IMR-90 (cell line): ENCODE data around the gene ADD2. TPM values are rescaled to one million over a fixed set of nuclear protein-coding genes. Genes with fewer than 3 reads are reported as not detected.

Source experiments
- ATAC-seq: fragments of 200-7000 bp; cut with Tn5 transposase; 2 replicates; pipeline ENCODE4 v1.9.1; 2020; ENCODE audit warnings: low read depth, mild to moderate bottlenecking, moderate library complexity
- BruUV-seq: library from RNA; stranded (reverse); fragments of 400-500 nt; replicated peaks from 2 replicates; lab custom pipeline; 2021; lab: Mats Ljungman, UMichigan
- CTCF ChIA-PET: fragments of 300-600 bp; formaldehyde crosslinking; extraction: SDS; loops from one replicate; lab custom pipeline; 2021; ENCODE audit warnings: antibody characterized with exemption; lab: Yijun Ruan, JAX
- POLR2A ChIA-PET: fragments of 300-600 bp; sonication (Branson Sonifier 250); formaldehyde crosslinking; loops from one replicate; lab custom pipeline; 2022; ENCODE audit warnings: antibody characterized with exemption; ENCODE audit not compliant: unreplicated experiment; lab: Charles Lee
- DNase-seq: peaks from one replicate; pipeline ENCODE4 v3.0.0; 2013
- H2AFZ ChIP-seq: replicated peaks from 2 replicates; pipeline ENCODE3; 2013; ENCODE audit warnings: low read length, mild to moderate bottlenecking; ENCODE audit not compliant: poor library complexity
- H2AK5ac ChIP-seq: 2 replicates; pipeline ENCODE4 v1.6.1; 2013; ENCODE audit warnings: low read depth, low read length, inconsistent platforms
- H2AK9ac ChIP-seq: replicated peaks from 2 replicates; pipeline ENCODE3; 2013; ENCODE audit warnings: mild to moderate bottlenecking, low read depth, low read length, moderate library complexity; ENCODE audit not compliant: poor library complexity
- H2BK120ac ChIP-seq: 2 replicates; pipeline ENCODE4 v1.6.1; 2013; ENCODE audit warnings: low read depth, low read length, inconsistent platforms
- H2BK15ac ChIP-seq: 3 replicates; pipeline ENCODE4 v1.6.1; 2013; ENCODE audit warnings: low read depth, low read length, inconsistent platforms
- H2BK20ac ChIP-seq: 2 replicates; pipeline ENCODE4 v1.6.1; 2013; ENCODE audit warnings: low read depth, mild to moderate bottlenecking, inconsistent platforms, low read length, moderate library complexity
- H2BK5ac ChIP-seq: 2 replicates; pipeline ENCODE4 v1.6.1; 2013; ENCODE audit warnings: mild to moderate bottlenecking, low read depth, low read length, inconsistent platforms; ENCODE audit not compliant: poor library complexity, severe bottlenecking
- H3K14ac ChIP-seq: replicated peaks from 2 replicates; pipeline ENCODE4 v1.6.1; 2013; ENCODE audit warnings: low read depth, low read length, inconsistent platforms
- H3K18ac ChIP-seq: 2 replicates; pipeline ENCODE4 v1.6.1; 2013; ENCODE audit warnings: low read depth, low read length, control low read depth
- H3K23ac ChIP-seq: 2 replicates; pipeline ENCODE4 v1.6.1; 2013; ENCODE audit warnings: low read depth, low read length, inconsistent platforms
- H3K27ac ChIP-seq: 2 replicates; pipeline ENCODE4 v1.5.1; 2013; ENCODE audit warnings: mild to moderate bottlenecking, control low read depth, low read length; ENCODE audit not compliant: insufficient read depth
- H3K27me3 ChIP-seq: 2 replicates; pipeline ENCODE4 v1.6.1; 2013; ENCODE audit warnings: low read length; ENCODE audit not compliant: control insufficient read depth, insufficient read depth
- H3K36me3 ChIP-seq: 2 replicates; pipeline ENCODE4 v1.6.1; 2013; ENCODE audit warnings: low read length, mixed read lengths; ENCODE audit not compliant: control insufficient read depth, insufficient read depth
- H3K4ac ChIP-seq: 2 replicates; pipeline ENCODE4 v1.6.1; 2013; ENCODE audit warnings: low read depth, low read length, inconsistent platforms
- H3K4me1 ChIP-seq: 2 replicates; pipeline ENCODE4 v1.6.1; 2013; ENCODE audit warnings: low read length, mixed read lengths; ENCODE audit not compliant: control insufficient read depth, insufficient read depth
- H3K4me2 ChIP-seq: 2 replicates; pipeline ENCODE4 v1.6.1; 2013; ENCODE audit warnings: low read depth, mild to moderate bottlenecking, control low read depth, low read length, moderate library complexity
- H3K4me3 ChIP-seq: 2 replicates; pipeline ENCODE4 v1.5.1; 2013; ENCODE audit warnings: low read depth, mild to moderate bottlenecking, control low read depth, low read length, moderate library complexity; ENCODE audit not compliant: insufficient read depth
- H3K56ac ChIP-seq: 2 replicates; pipeline ENCODE4 v1.6.1; 2013; ENCODE audit warnings: low read length, inconsistent platforms; ENCODE audit not compliant: insufficient read depth; ENCODE audit errors: extremely low read depth
- H3K79me1 ChIP-seq, 2 experiments: 2 replicates each; pipeline ENCODE4 v1.6.1; 2013; ENCODE audit warnings: low read length in 2 of 2, inconsistent platforms in 1 of 2, low read depth in 1 of 2
- H3K9ac ChIP-seq: 2 replicates; pipeline ENCODE4 v1.6.1; 2013; ENCODE audit warnings: low read depth, low read length, control low read depth
- H3K9me1 ChIP-seq: 2 replicates; pipeline ENCODE4 v1.6.1; 2013; ENCODE audit warnings: low read length, inconsistent platforms; ENCODE audit not compliant: insufficient read depth
- H3K9me3 ChIP-seq: 2 replicates; pipeline ENCODE4 v1.6.1; 2013; ENCODE audit warnings: low read length; ENCODE audit not compliant: control insufficient read depth, insufficient read depth
- H4K20me1 ChIP-seq: 2 replicates; pipeline ENCODE4 v1.6.1; 2013; ENCODE audit warnings: low read length, inconsistent platforms; ENCODE audit not compliant: insufficient read depth
- H4K5ac ChIP-seq: 2 replicates; pipeline ENCODE4 v1.6.1; 2013; ENCODE audit warnings: mild to moderate bottlenecking, low read depth, low read length, control low read depth
- H4K8ac ChIP-seq, 2 experiments: 2 replicates each; pipeline ENCODE4 v1.6.1; 2013; ENCODE audit warnings: low read depth in 2 of 2, low read length in 2 of 2, control low read depth in 1 of 2, inconsistent platforms in 1 of 2
- H4K91ac ChIP-seq: 2 replicates; pipeline ENCODE4 v1.6.1; 2013; ENCODE audit warnings: low read depth, low read length, inconsistent platforms; ENCODE audit not compliant: insufficient read depth
- FOS ChIP-seq: fragments of 150-350 bp; IDR thresholded peaks from 2 replicates; pipeline ENCODE4 v1.6.1; 2016; ENCODE audit warnings: low read depth, low read length
- NFE2L2 ChIP-seq: fragments of 150-350 bp; IDR thresholded peaks from 2 replicates; pipeline ENCODE4 v1.6.1; 2016; ENCODE audit warnings: low read depth, mild to moderate bottlenecking, low read length
- POLR2A ChIP-seq: IDR thresholded peaks from 2 replicates; pipeline ENCODE4 v1.6.1; 2012; ENCODE audit warnings: mild to moderate bottlenecking, low read depth, low read length
- RAD21 ChIP-seq: IDR thresholded peaks from 2 replicates; pipeline ENCODE4 v1.6.1; 2012; ENCODE audit warnings: low read length, improper control_type of control experiment
- RFX5 ChIP-seq: IDR thresholded peaks from 2 replicates; pipeline ENCODE4 v1.8.0; 2012; ENCODE audit warnings: low read depth, mild to moderate bottlenecking, low read length, moderate library complexity
- WGBS, 2 experiments: methylation state at CpG; one replicate each; pipeline versions ENCODE4 v1.1.5 to v1.1.7; 2013; ENCODE audit warnings: missing lambda C conversion rate in 2 of 2; ENCODE audit not compliant: insufficient read length in 1 of 2; ENCODE audit errors: extremely low coverage in 2 of 2; 5-methylcytosine and 5-hydroxymethylcytosine counted together
- dilution Hi-C: fragments of 300-500 bp; cut with HindIII; formaldehyde crosslinking; loops from one replicate; pipeline ENCODE4 v1.14.3; 2018; ENCODE audit warnings: low sequenced_read_pairs; ENCODE audit not compliant: unreplicated experiment
- in situ Hi-C: fragments of 300-500 bp; cut with MboI; formaldehyde crosslinking; loops from 3 replicates; pipeline ENCODE4 v1.14.3; 2019; ENCODE audit warnings: low sequenced_read_pairs, inconsistent platforms, mixed read lengths
- intact Hi-C: fragments of 100-400 bp; cut with micrococcal nuclease; formaldehyde crosslinking; loops from 2 replicates; pipeline ENCODE4 v1.10.0; 2022
- polyA plus RNA-seq, 3 experiments: library from polyadenylated mRNA; depleted of rRNA; stranded (reverse); fragments of >200 nt; gene quantifications; 2 replicates each; pipeline ENCODE4 v1.2.3, GENCODE V29; 2012; ENCODE audit warnings: low replicate concordance in 1 of 3
- total RNA-seq: library from RNA; depleted of rRNA; stranded (reverse); fragments of >200 nt; gene quantifications from 2 replicates; pipeline ENCODE4 v1.2.3, GENCODE V29; 2012
- TF ChIP-seq, protein P1 (sequence below): fragments of 150-350 bp; IDR thresholded peaks from 2 replicates; pipeline ENCODE4 v1.6.1; 2017; ENCODE audit warnings: mild to moderate bottlenecking, antibody characterized with exemption, low read length, low read depth

ADD2 gene
- total and polyA plus RNA-seq, 2 of the 4 experiments (the other 2 are of a cell fraction), result not detected

DNA sequence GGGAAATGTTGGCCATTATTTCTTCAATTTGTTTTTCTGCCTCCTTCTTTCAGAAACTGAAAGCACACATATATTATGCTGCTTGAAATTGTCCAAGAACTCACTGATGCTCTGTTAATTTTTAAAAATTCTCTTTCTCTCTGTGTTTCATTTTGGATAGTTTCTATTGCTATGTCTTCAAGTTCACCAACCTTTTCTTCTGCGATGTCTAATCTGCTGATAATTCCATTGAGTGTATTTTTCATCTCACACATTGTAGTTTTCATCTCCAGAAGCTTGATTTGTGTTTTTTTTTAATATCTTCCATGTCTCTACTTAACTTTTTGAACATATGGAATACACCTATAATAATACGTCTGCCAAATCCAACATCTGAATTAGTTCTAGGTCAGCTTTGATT lies 116.3 kb downstream of the ADD2 start:
- Histone ChIP-seq H2BK15ac (no peak overlapping the region), H4K8ac (no peak overlapping the region), H2AFZ (no peak overlapping the region), H3K56ac (no peak overlapping the region), H3K36me3 (no peaks in the 10 kb centered on the region), H2BK20ac (no peak overlapping the region), H3K79me1 (no peaks in the 10 kb centered on the region), H4K5ac (no peak overlapping the region), H3K14ac (no peak overlapping the region), H3K4me2 (no peak overlapping the region), H3K27ac (no peak overlapping the region), H3K18ac (no peak overlapping the region), H2BK120ac (no peak overlapping the region), H3K9ac (no peak overlapping the region), H3K9me3 (no peaks in the 10 kb centered on the region), H3K9me1 (no peaks in the 10 kb centered on the region), H3K23ac (no peak overlapping the region), H2BK5ac (no peak overlapping the region), H4K91ac (no peak overlapping the region), H2AK5ac (no peak overlapping the region), H2AK9ac (no peak overlapping the region), H3K27me3 (peaks cover 7% of the 10 kb centered on the region; the same call in 1 of the 2 replicates), H4K20me1 (no peaks in the 10 kb centered on the region), H3K4me3 (no peak overlapping the region), H3K4me1 (no peaks in the 10 kb centered on the region), H3K4ac (no peak overlapping the region)
- dilution Hi-C loops, result no loop called here
- ATAC-seq, result no peak
- intact Hi-C loops, result no loop called here
- CTCF ChIA-PET, result interaction anchor here (0.5 kb wide), 1 partner anchor 12 kb away, joined by 3 read pairs; no protein-coding TSS in a partner anchor
- no TSS peak for BruUV-seq
- POLR2A ChIA-PET, result no interaction called here
- in situ Hi-C loops, result no loop called here
- no CpG with 5 or more reads among the region's 2 CpGs for WGBS, 2 experiments
- DNase-seq, result no peak
- TF ChIP-seq, protein P1, sequence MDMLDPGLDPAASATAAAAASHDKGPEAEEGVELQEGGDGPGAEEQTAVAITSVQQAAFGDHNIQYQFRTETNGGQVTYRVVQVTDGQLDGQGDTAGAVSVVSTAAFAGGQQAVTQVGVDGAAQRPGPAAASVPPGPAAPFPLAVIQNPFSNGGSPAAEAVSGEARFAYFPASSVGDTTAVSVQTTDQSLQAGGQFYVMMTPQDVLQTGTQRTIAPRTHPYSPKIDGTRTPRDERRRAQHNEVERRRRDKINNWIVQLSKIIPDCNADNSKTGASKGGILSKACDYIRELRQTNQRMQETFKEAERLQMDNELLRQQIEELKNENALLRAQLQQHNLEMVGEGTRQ, result no peak
- TF ChIP-seq POLR2A (no peak), RFX5 (no peak), NFE2L2 (no peak), RAD21 (no peak), FOS (no peak)
